ENCODE results near the gene PARD3B.
A peak's percentile ranks its signal among the peaks of the same experiment; 100 is the strongest.

Gene PARD3B

DNA sequence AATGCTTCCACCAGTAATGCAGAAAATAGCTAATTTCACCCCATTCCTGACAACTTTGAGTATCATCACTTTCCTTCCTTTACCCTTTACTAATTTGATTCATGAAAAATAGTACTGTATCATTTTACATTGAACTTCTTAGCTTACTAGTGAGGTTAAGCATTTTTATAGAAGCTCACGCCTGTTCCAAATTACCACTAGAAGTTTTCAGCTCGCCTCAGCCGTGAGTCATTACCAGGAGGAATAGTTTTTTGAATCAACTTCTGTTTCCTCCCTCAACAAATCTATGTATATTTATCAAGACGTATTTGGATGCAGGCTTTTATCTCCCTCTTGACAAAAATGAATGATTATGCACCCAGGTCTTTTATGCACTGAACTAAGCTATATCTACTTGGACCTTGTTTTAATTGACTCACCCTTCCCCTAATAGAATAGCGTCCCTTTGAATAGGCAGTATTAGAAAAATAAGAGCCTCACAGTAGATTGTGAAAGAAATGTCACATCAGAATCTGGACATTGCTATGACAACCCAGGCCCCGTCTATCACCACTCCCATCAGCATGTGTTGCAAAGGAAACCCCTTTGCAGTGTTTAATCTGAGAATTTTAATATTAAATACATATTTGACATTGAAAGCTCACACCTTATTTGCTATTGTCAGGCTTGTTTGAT lies 929.6 kb downstream of the PARD3B start:
- peak; percentile 26 for DNase-seq (ENCODE audit: low read depth)
- TF ChIP-seq, protein P1, sequence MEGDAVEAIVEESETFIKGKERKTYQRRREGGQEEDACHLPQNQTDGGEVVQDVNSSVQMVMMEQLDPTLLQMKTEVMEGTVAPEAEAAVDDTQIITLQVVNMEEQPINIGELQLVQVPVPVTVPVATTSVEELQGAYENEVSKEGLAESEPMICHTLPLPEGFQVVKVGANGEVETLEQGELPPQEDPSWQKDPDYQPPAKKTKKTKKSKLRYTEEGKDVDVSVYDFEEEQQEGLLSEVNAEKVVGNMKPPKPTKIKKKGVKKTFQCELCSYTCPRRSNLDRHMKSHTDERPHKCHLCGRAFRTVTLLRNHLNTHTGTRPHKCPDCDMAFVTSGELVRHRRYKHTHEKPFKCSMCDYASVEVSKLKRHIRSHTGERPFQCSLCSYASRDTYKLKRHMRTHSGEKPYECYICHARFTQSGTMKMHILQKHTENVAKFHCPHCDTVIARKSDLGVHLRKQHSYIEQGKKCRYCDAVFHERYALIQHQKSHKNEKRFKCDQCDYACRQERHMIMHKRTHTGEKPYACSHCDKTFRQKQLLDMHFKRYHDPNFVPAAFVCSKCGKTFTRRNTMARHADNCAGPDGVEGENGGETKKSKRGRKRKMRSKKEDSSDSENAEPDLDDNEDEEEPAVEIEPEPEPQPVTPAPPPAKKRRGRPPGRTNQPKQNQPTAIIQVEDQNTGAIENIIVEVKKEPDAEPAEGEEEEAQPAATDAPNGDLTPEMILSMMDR (IDR thresholded peaks at IDR 0.05; ENCODE audit: low read length, missing control alignments), result no peak
- H3K4me3 ChIP-seq (replicated peaks; ENCODE audit: low read depth, low read length), result no peak overlapping the region

DNA sequence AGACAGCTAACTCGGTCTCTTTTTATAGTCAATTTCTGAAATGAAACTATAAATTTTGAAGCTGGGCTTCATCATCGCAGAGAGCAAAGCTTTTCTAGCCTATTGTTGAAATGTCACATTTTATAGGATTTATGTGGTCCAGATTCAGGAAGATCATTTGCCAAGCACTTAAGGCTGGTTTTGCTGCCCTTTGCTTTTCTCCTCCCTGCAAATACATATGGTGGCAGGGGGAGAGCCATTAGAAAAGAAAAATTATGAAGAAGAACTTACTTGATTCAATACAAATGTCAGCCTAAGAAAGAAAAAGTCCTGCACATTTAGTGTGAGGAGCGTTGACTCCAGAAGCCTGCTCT lies 930.1 kb downstream of the PARD3B start:
- DNase-seq (ENCODE audit: low read depth), result no peak
- TF ChIP-seq, protein P1 (IDR thresholded peaks at IDR 0.05; ENCODE audit: low read length, missing control alignments), result no peak

DNA sequence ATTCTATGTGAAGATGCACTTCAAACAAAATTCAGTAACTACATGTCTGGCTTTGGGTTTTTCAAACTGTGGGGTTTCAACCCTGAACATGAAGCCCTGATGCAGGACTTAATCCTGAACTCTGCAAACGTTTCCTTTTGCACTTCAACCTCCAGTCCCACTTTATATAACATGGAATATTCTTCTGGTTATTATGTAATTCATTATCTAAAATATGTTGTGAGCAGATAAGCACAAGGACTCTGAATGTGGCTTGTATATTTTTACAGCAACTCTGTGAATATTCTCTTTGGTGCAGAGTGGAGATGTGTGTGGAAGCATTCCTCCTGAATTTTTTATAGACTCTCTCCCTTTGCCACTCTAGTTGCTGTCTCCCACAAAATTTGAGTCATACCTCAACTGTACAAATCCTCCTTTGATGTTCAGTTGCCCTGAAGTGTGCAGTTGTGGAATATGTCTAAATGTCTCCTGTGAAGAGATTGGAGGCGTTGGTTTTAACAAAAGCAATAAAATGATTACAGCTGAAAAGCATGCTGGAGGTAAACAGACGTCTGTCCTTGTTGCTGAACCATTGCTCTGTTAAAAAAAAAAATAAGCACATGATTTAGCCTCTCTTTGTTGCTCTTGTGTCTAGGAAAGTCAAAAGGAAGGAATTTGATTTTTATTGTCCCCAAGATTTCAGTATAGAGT lies 931.9 kb downstream of the PARD3B start:
- H3K4me3 ChIP-seq (replicated peaks; ENCODE audit: low read depth, low read length), result no peak overlapping the region
- TF ChIP-seq, protein P1 (IDR thresholded peaks at IDR 0.05; ENCODE audit: low read length, missing control alignments), result no peak
- DNase-seq (ENCODE audit: low read depth), result no peak

More for the DNA sequence above, 930.1 kb downstream of the PARD3B start:
- H3K4me3 ChIP-seq (replicated peaks; ENCODE audit: low read depth, low read length), result no peak overlapping the region

DNA sequence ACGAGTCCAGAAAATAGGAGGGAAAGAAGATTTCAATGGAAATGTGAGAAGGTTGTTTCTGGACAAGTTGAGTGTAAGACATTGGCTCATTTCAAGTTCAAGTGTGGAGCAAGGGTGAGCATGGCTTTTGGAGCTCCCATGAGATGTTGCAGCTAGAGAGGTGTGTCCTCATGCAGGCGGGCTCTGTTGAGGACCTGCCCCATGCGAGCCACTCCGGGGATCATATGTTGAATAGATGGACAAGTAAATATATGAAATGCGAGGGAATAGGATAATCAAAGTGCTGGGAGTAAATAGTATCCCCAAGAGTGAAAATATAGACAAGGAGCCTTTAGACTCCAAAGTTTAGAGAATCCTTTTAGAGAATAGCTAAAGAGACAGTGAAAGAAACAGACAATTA lies 936.6 kb downstream of the PARD3B start:
- no peak for DNase-seq (ENCODE audit: low read depth)
- TF ChIP-seq, protein P1 (IDR thresholded peaks at IDR 0.05; ENCODE audit: low read length, missing control alignments), result no peak
- H3K4me3 ChIP-seq (replicated peaks; ENCODE audit: low read depth, low read length), result no peak overlapping the region

DNA sequence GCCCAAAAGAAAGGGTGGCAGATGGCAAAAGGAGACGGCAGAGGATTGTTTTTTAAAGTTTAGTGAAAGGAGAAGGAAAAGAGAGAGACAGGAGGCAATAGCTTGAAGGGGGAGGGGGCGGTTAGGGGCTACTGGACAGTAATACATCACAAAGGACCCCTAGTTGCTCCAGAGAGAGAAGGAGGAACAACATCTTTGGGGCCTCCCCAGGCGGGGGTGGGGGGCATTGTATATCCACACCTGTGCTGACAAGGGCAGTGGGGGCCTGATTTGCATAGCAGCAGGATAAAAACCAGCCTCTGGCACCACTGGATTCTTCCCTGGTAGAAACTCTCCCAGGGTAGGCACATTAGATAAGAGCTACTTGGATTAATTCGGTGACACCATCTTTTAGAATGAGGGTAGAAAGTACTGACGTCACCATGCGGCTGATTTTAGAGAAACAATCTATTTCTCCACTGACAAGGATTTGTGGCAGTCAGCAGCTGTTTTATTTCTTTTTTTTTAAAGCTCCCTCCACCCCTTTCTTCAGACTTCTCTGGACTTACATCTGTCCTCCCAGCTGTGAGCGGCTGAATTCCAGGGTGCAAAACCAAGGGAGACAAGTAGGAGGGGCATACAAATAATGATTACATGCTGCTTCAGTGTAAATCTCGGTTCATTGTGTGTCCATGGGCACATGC lies 937.3 kb downstream of the PARD3B start:
- DNase-seq (ENCODE audit: low read depth), result peak; percentile 31
- H3K4me3 ChIP-seq (replicated peaks; ENCODE audit: low read depth, low read length), result no peak overlapping the region
- TF ChIP-seq, protein P1 (IDR thresholded peaks at IDR 0.05; ENCODE audit: low read length, missing control alignments), result no peak

DNA sequence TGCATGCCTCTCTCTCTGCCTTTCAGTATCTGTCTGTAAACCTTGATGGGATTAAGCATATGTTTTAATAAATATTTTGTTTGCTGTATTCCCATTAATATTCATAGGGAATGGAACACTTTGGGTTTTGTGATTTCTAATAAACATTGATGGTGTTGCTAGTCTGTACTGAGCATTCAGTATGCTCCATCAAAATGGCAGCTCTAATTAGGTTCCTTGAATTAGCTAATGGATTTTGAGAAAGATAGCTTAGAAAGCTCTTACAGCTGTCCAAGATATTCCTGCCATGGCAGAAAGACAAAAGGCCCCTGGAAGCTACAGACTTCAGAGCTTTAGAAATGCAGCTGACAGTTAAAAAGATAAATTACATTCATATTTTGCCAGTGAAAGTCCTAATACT lies 937.8 kb downstream of the PARD3B start:
- no peak for DNase-seq (ENCODE audit: low read depth)
- H3K4me3 ChIP-seq (replicated peaks; ENCODE audit: low read depth, low read length), result no peak overlapping the region
- TF ChIP-seq, protein P1 (IDR thresholded peaks at IDR 0.05; ENCODE audit: low read length, missing control alignments), result no peak

Measured in fibroblast of pulmonary artery (primary cell).